GM21737 (cell line): Measurements from ENCODE around the gene SLC7A11.
A peak's percentile ranks its signal among the peaks of the same experiment; 100 is the strongest.

Source experiments
- ATAC-seq: cut with Tn5 transposase; IDR thresholded peaks from one replicate; pipeline ENCODE4 v1.9.1; 2021; ENCODE audit warnings: mild to moderate bottlenecking, moderate library complexity; ENCODE audit not compliant: unreplicated experiment

The SLC7A11 gene

GRCh38 chr4:138164208-138164607 lies 77.9 kb downstream of the SLC7A11 start:
- ATAC-seq = no peak

- ATAC-seq = no peak
Measured at GRCh38 chr4:138163171-138163570, 79.0 kb downstream of the SLC7A11 start.

GRCh38 chr4:138162259-138162658 lies 79.9 kb downstream of the SLC7A11 start:
- no peak for ATAC-seq

- no peak for ATAC-seq
Measured at GRCh38 chr4:138161351-138161750, 80.8 kb downstream of the SLC7A11 start.

- no peak for ATAC-seq
Measured at GRCh38 chr4:138158746-138159297, 83.3 kb downstream of the SLC7A11 start.

GRCh38 chr4:138140879-138141278 lies 101.3 kb downstream of the SLC7A11 start:
- no peak for ATAC-seq

- ATAC-seq = no peak
Measured at GRCh38 chr4:138138774-138139173, 103.4 kb downstream of the SLC7A11 start.

- ATAC-seq = no peak
Measured at GRCh38 chr4:138135610-138136009, 106.5 kb downstream of the SLC7A11 start.

- ATAC-seq = no peak
Measured at GRCh38 chr4:138118270-138118669, 123.9 kb downstream of the SLC7A11 start.

GRCh38 chr4:138115053-138115452 lies 127.1 kb downstream of the SLC7A11 start:
- no peak for ATAC-seq

- peak; percentile 99 for ATAC-seq
Measured at GRCh38 chr4:138114434-138114833, 127.7 kb downstream of the SLC7A11 start.
